Hematopoietic multipotent progenitor cell (in vitro differentiated cells): ENCODE data around the gene METTL8. TPM values are rescaled to one million over a fixed set of nuclear protein-coding genes. Genes with fewer than 3 reads are reported as not detected.
"Not testable (repeated sequence)": the region's sequence is repeated elsewhere in the genome, so short reads cannot be mapped to it uniquely, and the experiment has no call there.

Source experiments
- DNase-seq, 3 donors: peaks; one replicate each; pipeline ENCODE4 v3.0.0-alpha.2; 2011 to 2015; ENCODE audit warnings: low read depth in 2 of 3, low spot score in 2 of 3
- total RNA-seq: library from RNA; depleted of rRNA; stranded (reverse); fragments of >200 nt; gene quantifications from one replicate; pipeline ENCODE4 v1.2.3, GENCODE V29; 2012

The METTL8 gene
- total RNA-seq, 1 donor: 5.9 TPM

GRCh38 chr2:171316755-171317337 lies 116.9 kb downstream of the METTL8 start:
- DNase-seq: no peak

- DNase-seq: no peak
These were observed 117.6 kb downstream of the METTL8 start for GRCh38 chr2:171316220-171316619.

- DNase-seq: no peak
These were observed 118.0 kb downstream of the METTL8 start for GRCh38 chr2:171315781-171316180.

- DNase-seq: not testable (repeated sequence)
These were observed 121.6 kb downstream of the METTL8 start for GRCh38 chr2:171312182-171312581.

- DNase-seq: not testable (repeated sequence)
These were observed 122.2 kb downstream of the METTL8 start for GRCh38 chr2:171311589-171311988.

GRCh38 chr2:171310889-171311288 lies 122.9 kb downstream of the METTL8 start:
- no peak for DNase-seq

- no peak for DNase-seq
These were observed 124.1 kb downstream of the METTL8 start for GRCh38 chr2:171309455-171310286.

- DNase-seq: no peak
These were observed 125.3 kb downstream of the METTL8 start for GRCh38 chr2:171308280-171309054.

- no peak for DNase-seq
These were observed 126.2 kb downstream of the METTL8 start for GRCh38 chr2:171307560-171307959.

GRCh38 chr2:171297956-171298355 lies 135.8 kb downstream of the METTL8 start:
- DNase-seq: no peak

GRCh38 chr2:171294608-171295007 lies 139.2 kb downstream of the METTL8 start:
- DNase-seq: no peak

- DNase-seq: no peak
These were observed 140.1 kb downstream of the METTL8 start for GRCh38 chr2:171293661-171294060.

GRCh38 chr2:171289991-171290390 lies 143.8 kb downstream of the METTL8 start:
- DNase-seq: no peak

GRCh38 chr2:171289316-171289715 lies 144.5 kb downstream of the METTL8 start:
- no peak for DNase-seq

GRCh38 chr2:171287611-171288010 lies 146.2 kb downstream of the METTL8 start:
- DNase-seq: no peak

GRCh38 chr2:171287036-171287571 lies 146.7 kb downstream of the METTL8 start:
- no peak for DNase-seq

GRCh38 chr2:171281110-171281509 lies 152.7 kb downstream of the METTL8 start:
- no peak for DNase-seq

GRCh38 chr2:171279983-171280790 lies 153.6 kb downstream of the METTL8 start:
- DNase-seq: no peak

GRCh38 chr2:171274757-171275156 lies 159.0 kb downstream of the METTL8 start:
- no peak for DNase-seq

GRCh38 chr2:171271971-171272436 lies 161.8 kb downstream of the METTL8 start:
- DNase-seq: no peak
